Left cardiac atrium (tissue), 4 donors: ENCODE results near the gene ANKRD34A. TPM values are rescaled to one million over a fixed set of nuclear protein-coding genes. Genes with fewer than 3 reads are reported as not detected.

ENCODE experiments used
- ATAC-seq, 2 donors: fragments of 200-7000 bp; cut with Tn5 transposase; one replicate each; pipeline ENCODE4 v1.9.1; 2020; ENCODE audit warnings: mild to moderate bottlenecking in 2 of 2, moderate library complexity in 2 of 2
- DNase-seq: peaks from one replicate; pipeline ENCODE4 v3.0.0-alpha.2; 2020
- intact Hi-C, 2 donors: fragments of 100-400 bp; cut with DNase I; formaldehyde crosslinking; loops; one replicate each; pipeline versions ENCODE4 v1.14.1 to v1.15.1; 2022 to 2023
- long read RNA-seq: library from polyadenylated mRNA; unstranded; transcript quantifications from one replicate; pipeline ENCODE4 v2.0.0, GENCODE V29; 2021
- total RNA-seq, 2 donors: library from RNA; stranded (reverse); fragmentation: NEBNext Ultra II Directional; extraction: Animal tissue kit (Norgen Biotek cat#: 25700); gene quantifications; one replicate each; pipeline ENCODE4 v1.2.1, GENCODE V29; 2021
- donor health status: DM: no; HTN: yes; CAD: no.
- donor health status: DM: no; HTN: yes; CAD: no; lungs with severe emphysema.
- donor health status: DM: yes; HTN: yes; CAD: no.
- donor health status: Dilated cardiomyopathy.

Gene ANKRD34A
- total RNA-seq, result 1 to 10 TPM in 1 of 2 donors, under 1 TPM in 1; 0.94 to 1.8 TPM
- long read RNA-seq, result 0 reads

DNA sequence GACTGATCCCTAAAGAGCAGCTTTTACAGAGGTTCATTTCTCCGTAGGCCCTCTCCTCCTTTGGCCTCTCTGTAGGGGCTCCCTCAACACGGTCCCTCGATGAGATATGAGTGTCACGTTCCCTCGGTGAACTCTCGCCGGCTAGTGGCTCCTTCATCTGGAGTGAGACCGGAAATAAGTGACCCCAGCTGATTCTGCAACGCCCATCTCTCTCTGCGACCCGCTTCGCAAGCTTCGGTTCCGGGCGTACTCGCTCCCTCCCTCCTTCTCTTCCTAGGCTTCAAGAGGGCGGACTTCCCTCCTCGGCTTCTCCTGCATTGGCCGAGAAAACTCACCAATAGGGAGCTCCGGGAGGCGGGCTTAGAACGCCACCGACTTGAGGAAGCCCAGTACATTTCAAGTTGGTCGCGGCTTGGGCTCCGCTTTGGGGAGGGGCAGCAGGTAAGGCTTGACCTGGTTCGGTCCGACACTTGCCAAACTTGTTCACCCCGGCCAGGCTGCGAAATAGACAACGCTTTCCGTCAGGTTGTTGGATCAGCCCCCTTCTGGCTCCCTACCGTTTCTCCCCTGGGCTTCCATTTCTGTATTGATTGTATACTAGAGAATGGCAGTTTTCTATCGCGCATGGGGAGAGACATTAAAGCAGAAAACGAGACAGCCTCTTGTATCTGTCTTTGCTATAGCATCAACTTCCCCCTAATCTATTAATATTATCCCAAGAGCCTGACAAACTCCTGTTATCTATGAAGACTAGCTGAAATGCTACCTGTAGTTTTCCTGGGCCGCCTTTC lies at the start of gene ANKRD34A, which contains the start of gene POLR3GL:
Gene ANKRD34A, minus strand, starts transcription at position 248 of the 791 bp plus-strand sequence. CDS start 2,816 bp downstream, outside the sequence.
Gene POLR3GL, plus strand, starts transcription at position 363 of the 791 bp plus-strand sequence. CDS start 10,176 bp downstream, outside the sequence.
- ATAC-seq, result peak; percentile 80 to 87
- intact Hi-C loops, result no loop called here
- DNase-seq, result peak; percentile 95

DNA sequence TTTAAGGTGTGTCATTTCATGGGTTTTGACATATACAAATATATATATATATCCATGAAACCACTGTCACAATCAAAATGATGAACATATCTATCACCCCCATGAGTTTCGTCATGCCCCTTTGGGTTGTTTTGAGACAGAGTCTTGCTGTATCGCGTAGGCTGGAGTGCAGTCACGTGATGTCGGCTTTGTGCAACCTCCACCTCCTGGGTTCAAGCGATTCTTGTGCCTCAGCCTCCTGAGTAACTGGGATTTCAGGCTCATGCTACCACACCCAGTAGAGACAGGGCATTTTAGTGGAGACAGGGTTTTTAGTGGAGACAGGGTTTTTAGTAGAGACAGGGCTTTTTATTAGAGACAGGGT lies 49.2 kb upstream of the ANKRD34A start:
- no peak for ATAC-seq
- DNase-seq, result no peak
- intact Hi-C loops, result loop anchor here (2.0 to 5.0 kb wide), 4 partner anchors 36 to 169 kb away; partner anchors contain the start of gene NUDT17 (in 2 of the 2)

DNA sequence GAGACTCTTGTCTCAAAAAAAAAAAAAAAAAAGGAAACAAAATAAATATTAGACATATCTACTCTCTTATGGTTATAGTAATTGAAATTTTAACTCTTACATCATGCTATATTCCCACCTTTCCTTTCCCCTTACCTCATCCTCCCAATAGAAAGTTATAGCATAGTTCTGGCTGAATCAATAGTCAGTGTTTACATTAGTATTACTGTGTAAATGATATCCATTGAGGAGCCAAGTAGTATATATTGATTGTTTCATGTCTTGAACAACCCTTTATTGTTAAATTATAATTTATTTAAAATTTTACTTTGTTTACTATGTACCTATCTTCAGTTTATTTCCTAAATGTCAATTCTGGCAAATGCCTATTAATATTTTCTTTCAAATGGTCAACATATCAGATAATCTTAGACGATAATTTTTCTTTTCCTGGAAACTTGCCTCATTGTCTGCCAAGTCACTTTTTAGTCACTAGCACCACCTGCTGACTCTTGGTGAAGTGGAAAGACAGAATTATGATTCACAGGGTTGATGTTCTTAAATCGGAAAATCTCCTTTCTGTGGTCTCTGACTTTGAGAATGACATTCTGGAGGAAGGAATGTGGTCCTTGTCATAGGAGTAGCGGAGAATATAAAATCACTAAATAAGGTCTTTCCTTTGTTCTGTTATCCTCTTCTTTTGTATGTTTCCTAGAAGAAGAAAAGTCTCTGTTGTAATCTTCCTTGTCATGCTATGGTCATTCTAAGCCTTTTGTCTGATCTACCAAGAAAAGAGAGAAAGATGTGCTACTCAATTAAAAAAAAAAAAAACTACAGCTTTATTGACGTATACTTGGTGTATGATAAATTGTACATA lies 48.6 kb upstream of the ANKRD34A start:
- peak; percentile 48 to 50 for ATAC-seq
- intact Hi-C loops, result loop anchor here (2.0 to 5.0 kb wide), 4 partner anchors 36 to 168 kb away; partner anchors contain the start of gene NUDT17 (in 2 of the 2)
- DNase-seq, result no peak

DNA sequence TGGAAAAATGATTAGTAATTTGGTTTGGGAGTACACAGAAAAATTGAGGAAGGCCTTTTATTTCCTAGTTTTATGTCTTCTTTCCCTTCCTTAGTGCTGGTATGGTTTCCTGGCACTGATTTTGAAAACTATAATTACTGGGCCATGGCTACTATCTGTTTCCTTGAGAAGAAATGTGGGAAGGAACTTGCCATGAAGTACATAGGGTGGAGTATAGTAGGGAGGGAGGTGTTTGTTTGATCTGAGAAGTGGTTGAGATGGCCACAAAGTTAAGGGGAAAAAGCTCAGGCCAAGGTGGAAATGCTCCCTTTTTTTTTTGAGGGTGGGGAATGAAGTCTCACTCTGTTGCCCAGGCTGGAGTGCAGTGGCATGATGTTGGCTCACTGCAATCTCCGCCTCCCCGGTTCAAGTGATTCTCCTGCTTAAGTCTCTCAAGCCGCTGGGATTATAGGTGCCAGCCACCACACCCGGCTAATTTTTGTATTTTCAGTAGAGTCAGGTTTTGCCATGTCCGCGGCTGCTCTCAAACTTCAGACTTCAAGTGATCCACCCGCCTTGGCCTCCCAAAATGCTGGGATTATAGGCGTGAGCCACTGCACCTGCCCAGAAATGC lies 45.9 kb upstream of the ANKRD34A start:
- intact Hi-C loops, result loop anchor here (5.0 kb wide), 3 partner anchors 33 to 163 kb away; partner anchors contain the start of gene NUDT17 (in 1 of the 2)
- ATAC-seq, result peak in 1 of 2 donors; percentile 32
- DNase-seq, result no peak

DNA sequence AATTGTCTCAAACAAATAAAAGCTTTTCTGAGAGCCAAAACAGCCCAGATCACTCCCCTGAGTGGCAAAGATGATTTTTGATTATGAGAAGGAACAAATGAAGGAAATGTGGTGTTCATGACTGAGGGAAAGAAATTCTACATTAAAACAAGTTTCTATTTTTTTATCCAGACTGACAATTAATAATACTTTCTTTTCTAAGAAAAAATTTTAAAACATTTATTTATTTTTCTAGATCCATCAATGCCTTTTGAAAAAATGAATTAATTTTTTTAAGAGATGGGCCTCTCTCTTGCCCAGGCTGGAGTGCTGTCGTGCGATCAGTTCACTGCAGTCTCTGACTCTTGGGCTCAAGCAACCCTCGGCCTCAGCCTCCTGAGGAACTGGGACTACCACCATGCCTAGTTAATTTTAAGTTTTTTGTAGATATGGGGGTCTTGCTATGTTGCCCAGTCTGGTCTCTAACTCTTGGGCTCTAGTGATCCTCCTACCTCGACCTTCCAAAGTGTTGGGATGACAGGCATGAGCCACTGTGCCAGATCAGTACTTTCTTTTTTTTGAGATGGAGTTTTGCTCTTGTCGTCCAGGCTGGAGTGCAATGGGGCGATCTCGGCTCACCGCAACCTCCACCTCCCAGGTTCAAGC lies 43.2 kb upstream of the ANKRD34A start:
- intact Hi-C loops, result loop anchor here in 1 of 2 donors (2.0 kb wide), 1 partner anchor 31 kb away; no protein-coding TSS in a partner anchor
- ATAC-seq (no peak), DNase-seq (no peak)

DNA sequence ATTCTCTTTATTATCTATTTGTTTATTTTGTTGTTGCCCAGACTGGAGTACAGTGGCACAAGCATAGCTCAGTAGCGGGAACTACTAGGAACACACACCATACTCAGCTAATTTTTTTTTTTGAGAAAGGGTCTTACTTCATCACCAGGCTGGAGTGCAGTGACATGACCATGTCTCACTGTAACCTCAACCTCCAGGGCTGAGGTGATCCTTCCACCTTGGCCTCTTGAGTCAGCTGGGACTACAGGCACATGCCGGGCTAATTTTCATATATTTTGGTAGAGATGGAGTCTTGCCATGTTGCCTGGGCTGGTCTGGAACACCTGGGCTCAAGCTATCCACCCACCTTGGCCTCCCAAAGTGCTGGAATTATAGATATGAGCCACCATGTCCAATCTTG lies 37.3 kb upstream of the ANKRD34A start:
- no peak for ATAC-seq
- intact Hi-C loops, result no loop called here
- no peak for DNase-seq

DNA sequence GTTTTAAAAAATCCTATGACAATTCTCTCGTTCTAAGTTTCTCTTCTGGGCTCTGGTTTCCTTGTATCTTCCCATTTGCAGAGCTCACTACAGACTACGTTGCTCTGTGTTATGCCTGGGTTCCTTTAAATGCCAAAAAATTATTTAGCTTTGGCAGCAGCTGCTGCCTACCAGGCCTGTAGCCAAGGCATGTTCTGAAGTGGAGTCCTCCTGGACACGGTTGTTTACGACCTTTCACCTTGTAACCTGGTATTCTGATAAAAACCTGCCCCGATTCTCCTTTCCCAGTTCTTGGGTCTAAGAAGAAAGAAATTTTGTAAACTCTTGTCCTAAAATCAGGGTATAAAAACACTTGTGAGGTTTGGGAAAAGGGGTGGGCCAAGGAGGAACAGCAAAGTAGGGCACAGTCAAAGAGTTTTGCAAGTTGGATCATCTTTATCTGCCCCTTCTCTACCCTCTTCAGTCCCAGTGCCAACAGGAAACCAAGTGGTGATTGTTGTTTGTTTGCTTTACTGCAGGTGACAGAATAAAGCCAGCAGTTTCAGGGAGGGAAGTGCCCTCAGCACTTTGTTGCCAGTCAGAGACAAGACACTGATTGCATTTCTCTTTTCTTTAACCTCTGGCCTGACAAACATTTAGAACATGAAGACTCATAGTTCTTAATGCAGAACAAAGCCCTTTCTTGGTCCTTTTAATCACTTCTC lies 35.1 kb upstream of the ANKRD34A start:
- DNase-seq (no peak), ATAC-seq (peak; percentile 16 to 21)
- intact Hi-C loops, result no loop called here

DNA sequence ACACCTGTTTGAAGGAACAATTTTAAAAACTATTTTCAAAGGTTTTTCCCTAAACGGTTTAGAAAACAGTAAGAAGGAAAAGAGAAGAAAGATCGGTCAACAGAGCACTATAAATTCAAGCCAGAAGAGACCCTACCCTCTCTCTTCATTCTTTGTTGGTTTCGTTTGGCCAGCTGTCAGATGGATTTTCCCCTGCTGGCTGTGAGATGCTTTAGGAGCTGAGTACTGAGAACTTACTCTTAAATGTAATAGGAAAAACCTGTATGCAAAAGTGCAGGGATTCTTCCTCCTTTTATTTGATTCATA lies 33.3 kb upstream of the ANKRD34A start:
- DNase-seq, result no peak
- intact Hi-C loops, result loop anchor here in 1 of 2 donors (2.0 kb wide), 1 partner anchor 19 kb away; no protein-coding TSS in a partner anchor
- ATAC-seq, result no peak

DNA sequence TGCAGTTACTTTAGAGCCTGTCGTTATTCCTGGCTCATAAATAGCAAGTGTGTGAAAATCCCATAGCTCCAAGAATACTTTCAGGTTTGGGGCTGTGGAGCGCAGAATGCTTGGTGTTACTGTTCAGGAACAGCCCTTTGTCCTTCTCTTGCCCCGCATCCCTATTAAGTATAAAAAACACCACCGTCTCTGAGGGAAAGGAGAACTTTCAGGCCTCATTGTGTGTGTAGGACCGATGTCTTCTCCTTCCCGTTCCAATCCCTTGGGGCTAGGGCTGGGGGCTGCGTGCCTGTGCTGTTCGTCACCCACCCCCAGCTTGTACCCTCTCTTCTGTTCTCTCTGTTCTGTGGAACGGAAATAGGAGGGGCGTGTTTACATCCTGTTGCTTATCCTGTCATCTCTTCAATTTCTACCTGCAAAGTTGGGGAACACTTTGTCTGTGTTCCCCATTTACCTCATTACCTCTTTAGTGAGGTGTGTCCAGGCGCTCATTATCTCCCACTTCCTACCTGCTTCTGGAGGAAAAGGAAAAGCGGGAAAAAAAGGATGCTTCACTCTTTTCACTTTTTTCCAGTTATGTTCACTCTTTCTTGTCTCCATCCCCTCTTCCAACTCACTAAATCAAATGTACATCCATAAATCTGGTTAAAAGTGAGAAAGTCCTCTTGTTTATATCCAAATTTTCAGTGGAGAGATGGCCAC lies 32.8 kb upstream of the ANKRD34A start:
- DNase-seq, result peak; percentile 58
- peak; percentile 6 to 33 for ATAC-seq
- intact Hi-C loops, result loop anchor here in 1 of 2 donors (2.0 kb wide), 1 partner anchor 18 kb away; no protein-coding TSS in a partner anchor

DNA sequence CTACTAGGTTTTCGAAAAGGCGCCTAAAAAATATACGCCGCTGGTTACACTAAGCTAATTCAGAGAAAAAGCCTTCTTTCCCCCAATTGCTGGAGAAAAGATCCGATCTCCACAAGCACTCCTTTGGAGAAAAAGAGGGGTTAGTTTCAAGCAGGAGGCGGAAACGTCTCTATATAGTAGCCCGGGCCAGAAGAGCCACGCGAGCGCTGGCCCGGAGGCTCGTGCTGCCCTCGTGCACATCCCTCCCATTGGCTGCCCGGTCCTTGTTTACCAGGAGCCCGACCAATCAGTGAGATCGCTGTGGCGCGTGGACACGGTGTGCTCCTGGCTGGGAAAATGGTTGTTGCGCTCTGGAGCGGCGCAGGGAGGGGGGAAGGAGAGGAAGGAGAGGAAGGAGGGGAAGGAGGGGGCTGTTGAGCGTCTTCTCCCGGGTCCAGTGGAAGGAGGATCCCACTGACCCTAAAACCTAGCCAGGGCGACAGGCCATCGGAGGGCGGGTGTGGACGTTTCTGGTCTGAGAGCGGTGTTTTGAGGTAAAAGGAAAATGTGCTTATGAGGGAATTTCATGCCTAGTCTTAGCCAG lies 32.1 kb upstream of the ANKRD34A start, which contains the start of gene TXNIP:
Gene TXNIP, minus strand, starts transcription at position 147 of the 583 bp plus-strand sequence. CDS start 313 bp downstream, outside the sequence.
- ATAC-seq (peak; percentile 93 to 94), DNase-seq (peak; percentile 99)
- intact Hi-C loops, result loop anchor here in 1 of 2 donors (2.0 kb wide), 1 partner anchor 18 kb away; no protein-coding TSS in a partner anchor

DNA sequence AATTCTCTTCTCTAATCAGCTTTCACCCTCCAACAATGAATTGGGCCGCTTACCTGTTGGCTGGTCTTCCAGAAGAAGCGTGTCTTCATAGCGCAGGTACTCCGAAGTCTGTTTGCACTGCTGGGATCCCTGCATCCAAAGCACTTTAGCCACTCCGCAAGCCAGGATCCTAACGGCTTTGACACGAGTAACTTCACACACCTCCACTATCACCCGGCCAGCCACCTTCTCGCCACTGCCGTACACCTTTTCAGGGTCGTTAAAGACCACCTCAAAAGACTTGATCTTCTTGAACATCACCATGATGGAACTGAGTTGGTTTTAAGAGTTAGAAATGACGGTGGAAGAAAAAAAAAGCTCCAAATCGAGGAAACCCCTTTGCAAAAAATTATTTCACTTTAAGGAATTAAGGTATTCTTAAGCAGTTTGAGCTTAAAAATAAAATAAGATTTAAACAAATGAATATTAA lies 31.6 kb upstream of the ANKRD34A start:
- no peak for DNase-seq
- no peak for ATAC-seq
- intact Hi-C loops, result loop anchor here in 1 of 2 donors (2.0 kb wide), 1 partner anchor 17 kb away; no protein-coding TSS in a partner anchor

DNA sequence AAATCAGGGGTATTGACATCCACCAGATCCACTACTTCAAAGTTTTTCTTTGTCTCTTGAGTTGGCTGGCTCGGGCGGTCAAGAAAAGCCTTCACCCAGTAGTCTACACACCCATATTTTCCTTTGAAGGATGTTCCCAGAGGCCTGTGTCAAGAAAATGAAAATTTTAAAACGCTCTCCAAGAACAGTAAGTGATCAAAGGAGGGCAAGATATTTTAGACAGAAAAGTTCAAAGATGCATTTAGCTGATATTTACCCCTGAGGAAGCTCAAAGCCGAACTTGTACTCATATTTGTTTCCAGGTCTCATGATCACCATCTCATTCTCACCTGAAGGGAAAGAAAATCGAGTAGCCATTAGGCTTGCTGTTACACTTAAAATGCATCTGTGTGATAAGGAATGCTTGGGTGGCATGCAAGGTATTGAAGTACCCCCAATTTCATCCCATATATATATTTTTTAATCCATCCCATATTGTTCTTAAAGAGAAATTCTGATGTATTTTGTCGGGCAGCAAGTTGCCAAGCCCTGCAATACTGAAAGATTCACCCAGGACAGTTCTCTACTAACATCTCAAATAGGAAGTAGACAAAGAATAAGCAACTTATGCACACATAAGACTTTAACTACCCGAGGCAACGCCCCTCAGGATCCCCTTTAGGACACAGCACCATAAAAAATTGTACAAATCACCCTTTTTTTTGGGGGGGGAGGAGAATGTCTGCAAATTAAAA lies 30.9 kb upstream of the ANKRD34A start:
- DNase-seq (no peak), ATAC-seq (no peak)
- intact Hi-C loops, result no loop called here

DNA sequence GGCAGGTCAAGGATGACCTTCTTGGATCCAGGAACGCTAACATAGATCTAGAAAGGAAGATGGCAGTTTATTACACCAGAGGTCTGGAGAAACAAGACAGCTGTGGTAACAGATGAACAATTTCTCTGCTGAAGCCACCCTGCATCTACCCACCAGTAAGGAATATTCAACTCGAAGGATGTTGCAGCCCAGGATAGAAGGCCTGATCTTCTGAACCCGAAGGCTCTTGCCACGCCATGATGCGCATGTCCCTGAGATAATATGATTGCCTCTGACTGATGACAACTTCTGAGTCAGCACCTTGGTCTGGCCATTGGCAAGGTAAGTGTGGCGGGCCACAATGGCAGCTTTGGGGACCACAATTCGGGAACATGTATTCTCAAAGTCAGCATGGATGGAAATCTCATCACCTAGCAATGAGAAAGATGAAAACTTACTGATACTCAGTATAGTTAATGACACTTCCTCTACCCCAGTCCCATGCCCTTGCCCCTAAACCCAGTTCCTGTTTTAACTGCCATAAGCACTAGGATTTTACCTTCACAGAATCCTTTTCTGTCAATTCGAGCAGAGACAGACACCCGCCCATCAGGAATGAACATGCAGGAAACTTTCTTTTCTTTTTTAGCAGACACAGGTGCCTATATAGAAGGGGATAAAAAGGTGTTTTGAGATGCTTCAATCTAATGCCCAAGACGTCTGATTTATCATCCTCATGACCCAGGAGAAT lies 30.2 kb upstream of the ANKRD34A start:
- no peak for DNase-seq
- intact Hi-C loops, result no loop called here
- ATAC-seq, result no peak

DNA sequence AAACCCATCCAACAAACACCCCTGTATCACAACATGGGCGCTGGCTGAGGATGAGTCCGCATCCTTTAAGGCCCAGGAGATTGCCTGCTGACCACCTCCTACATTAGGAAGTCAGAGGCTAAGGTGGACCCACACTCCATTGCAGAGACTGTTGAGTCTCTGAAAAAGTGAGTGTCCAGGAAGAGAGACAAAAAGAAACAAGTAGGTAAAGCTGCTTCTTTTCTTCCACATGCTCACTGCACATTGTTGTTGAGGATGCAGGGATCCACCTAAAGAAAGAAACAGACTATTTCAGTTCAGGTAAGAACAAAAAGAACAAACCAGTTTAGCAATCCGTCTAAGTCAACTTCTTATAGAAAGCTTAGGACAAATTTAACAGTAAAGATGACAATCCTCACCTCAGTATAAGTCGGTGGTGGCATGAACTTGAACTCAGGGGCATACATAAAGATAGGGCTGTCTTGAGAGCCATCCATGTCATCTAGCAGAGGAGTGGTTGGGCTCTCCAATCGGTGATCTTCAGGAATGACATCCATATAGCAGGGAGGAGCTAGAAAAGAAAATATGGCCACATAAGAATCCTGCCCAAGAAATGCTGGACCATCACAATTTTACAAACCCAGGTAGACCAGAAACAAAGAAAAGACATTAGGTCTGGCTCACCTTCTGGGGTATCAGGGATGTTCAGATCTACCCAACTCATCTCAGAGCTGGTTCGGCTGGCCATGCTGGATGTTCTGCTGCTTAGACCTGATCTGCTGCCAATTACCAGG lies 29.4 kb upstream of the ANKRD34A start:
- intact Hi-C loops, result no loop called here
- DNase-seq (no peak), ATAC-seq (no peak)
